GM19328 (cell line): ENCODE measurements around the gene PDGFA.
"Not testable (repeated sequence)": the region's sequence is repeated elsewhere in the genome, so short reads cannot be mapped to it uniquely, and the experiment has no call there.

Experiments
- ATAC-seq: cut with Tn5 transposase; IDR thresholded peaks from one replicate; pipeline ENCODE4 v1.9.1; 2021; ENCODE audit warnings: mild to moderate bottlenecking, moderate library complexity; ENCODE audit not compliant: unreplicated experiment

The PDGFA gene

DNA sequence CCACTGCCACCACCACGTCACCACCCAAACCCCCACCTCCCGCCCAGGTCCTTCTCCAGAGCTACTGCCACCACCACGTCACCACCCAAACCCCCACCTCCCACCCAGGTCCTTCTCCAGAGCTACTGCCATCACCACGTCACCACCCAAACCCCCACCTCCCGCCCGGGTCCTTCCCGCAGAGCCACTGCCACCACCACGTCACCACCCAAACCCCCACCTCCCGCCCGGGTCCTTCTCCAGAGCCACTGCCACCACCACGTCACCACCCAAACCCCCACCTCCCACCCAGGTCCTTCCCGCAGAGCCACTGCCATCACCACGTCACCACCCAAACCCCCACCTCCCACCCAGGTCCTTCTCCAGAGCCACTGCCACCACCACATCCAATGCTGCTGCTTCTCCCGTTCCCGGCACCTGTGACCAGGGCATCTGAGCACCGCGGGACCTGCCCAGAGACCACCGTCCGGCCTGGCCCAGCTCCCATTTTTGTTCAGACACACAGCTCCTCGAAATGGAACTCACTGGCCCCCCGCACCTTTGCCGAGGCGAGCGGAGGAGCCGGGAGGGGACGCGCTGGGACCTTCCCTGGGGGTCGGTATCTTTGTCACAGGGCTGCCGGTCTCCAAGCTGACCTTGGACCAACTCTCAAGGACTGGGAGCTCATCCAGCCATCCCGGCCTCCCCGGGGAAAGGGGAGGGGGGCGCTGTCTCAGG lies 32.7 kb upstream of the PDGFA start:
- ATAC-seq: not testable (repeated sequence)

DNA sequence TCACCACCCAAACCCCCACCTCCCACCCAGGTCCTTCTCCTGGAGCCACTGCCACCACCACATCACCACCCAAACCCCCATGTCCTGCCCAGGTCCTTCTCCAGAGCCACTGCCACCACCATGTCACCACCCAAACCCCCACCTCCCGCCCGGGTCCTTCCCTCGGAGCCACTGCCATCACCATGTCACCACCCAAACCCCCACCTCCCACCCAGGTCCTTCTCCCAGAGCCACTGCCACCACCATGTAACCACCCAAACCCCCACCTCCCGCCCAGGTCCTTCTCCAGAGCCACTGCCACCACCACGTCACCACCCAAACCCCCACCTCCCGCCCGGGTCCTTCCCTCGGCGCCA lies 31.9 kb upstream of the PDGFA start:
- not testable (repeated sequence) for ATAC-seq

DNA sequence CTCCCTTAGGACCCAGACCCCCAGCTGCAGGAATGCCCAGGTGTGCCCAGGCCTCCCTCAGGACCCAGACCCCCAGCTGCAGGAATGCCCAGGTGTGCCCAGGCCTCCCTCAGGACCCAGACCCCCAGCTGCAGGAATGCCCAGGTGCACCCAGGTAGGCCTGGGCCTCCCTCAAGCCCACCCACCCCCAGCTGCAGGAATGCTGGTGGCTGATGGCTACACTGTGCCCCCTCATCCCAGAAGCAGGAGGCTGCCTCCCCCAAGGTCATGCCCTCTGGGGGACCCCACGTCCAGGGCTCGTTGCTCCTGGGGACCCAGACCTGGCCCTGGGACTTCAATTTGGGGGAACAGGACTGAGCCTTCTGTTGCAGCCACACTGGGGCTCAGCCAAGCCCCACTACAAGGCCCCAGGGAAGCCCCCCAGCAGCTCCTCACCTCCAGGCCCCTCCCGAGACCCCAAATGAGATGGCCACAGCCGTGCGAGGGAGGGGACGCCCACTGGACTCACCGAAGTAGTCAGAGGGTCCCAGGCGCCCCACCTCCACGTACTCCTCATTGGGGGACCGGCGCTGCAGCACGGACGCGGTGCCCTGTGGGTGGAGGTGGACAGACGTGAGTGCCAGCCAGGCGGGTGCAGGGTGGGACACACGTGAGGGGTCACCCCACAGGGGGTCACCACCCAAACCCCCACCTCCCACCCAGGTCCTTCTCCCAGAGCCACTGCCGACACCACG lies 31.4 kb upstream of the PDGFA start:
- no peak for ATAC-seq

DNA sequence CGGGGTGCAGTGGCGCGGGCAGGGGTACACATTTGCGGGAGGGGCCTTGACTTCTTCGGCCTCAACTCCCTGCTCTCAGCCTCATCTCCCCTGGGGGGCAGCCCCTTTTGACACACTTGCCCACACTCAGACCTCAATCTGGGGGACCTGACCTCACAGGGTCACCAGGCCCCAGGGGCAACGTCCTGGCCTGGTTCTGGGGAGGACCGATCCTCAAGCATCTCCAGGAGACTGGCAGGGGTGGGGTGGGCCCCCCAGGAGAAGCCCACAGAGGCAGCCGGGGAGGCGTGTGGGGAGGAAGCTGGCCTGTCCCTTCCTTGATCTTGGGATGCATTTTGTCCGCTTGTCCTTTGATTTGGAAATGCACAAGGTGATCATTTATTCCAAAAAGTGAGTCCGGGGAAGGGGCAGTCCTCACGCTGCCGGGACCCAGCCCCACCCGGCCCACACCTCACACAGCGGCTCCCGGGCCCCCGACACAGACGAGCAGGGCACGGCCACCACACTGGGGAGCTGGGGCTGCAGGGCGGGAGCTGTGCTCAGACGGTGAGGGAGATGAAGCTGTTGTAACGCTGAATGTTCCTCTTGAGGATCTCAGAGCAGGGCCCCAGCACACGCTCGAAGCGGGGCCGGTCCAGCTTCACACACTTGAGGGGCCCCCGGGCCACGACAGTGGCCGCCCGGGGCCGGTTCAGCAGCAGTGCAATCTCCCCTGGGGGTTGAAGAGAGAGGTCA lies 30.4 kb upstream of the PDGFA start:
- ATAC-seq: no peak

DNA sequence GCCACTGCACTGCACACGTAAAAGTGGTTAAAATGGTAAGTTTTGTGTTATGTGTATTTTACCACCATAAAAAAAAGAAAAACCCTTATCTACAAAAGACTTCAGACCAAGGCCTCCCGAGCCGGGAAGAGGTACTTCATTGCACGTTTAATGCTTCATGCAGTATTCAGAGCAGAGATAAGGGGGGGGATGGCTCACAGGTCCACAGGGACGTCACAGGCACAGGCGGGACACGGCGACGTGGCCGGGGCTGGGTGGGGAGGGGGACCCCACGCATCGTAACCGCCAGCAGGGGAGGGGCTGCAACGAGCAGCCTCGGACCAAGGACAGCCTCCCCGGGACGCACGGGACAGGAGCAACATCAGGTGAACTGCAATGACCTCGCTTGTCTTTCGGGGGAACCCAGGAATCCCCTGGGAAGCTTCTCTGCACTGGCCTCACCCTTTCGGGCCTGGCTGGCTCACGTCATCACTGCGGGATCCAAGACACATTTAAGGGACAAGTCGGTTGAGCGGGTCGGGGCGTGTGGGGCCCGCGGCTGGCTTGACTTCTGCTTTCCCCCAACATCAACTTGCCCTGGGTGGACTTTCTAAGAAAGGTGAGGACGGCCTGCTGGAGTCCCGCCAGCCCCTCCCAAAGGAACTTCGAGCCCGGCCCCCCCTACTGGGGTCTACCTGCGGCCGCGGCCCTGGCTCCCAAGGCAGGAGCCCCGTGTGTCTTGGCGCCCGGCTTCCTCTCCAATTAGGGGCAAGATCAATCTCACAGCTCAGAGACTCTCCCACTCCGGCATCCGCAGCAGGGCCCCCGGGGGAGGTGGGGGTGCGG lies 29.6 kb upstream of the PDGFA start:
- ATAC-seq: no peak

DNA sequence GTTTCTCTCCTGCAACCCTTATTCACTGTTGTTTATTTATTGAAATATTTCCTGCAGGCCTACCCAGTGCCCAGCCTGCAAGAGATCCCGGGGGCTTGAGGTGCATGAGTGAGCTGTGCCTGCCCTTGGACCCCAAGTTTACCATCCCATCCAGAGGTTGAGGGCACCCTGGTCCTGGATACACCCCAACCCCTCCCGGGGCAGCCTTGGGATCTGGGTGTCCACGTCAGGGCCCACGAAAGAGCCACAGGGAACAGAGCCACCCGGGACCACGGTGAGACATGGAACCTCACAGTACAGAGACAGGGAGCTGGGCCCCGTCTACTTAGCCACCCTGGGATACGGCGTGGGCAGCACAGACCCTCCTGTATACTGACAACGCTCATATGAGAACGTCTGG lies 28.8 kb upstream of the PDGFA start:
- ATAC-seq: no peak

DNA sequence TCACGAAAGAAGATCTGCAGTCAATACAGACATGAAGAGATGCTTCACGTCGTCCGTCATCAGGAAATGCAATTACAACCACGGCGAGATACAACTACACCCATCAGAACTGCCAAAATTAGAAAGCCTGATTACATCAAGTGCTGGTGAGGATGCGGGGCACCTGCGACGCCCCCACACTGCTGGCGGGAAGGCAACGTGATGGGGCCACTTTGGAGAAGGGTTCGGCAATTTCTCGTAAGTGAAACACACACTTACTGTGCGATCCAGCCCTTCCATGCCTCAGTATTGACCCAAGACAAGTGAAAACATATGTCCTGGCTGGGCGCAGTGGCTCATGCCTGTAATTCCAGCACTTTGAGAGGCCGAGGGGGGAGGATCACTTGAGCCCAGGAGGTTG lies 25.8 kb upstream of the PDGFA start:
- ATAC-seq: no peak

DNA sequence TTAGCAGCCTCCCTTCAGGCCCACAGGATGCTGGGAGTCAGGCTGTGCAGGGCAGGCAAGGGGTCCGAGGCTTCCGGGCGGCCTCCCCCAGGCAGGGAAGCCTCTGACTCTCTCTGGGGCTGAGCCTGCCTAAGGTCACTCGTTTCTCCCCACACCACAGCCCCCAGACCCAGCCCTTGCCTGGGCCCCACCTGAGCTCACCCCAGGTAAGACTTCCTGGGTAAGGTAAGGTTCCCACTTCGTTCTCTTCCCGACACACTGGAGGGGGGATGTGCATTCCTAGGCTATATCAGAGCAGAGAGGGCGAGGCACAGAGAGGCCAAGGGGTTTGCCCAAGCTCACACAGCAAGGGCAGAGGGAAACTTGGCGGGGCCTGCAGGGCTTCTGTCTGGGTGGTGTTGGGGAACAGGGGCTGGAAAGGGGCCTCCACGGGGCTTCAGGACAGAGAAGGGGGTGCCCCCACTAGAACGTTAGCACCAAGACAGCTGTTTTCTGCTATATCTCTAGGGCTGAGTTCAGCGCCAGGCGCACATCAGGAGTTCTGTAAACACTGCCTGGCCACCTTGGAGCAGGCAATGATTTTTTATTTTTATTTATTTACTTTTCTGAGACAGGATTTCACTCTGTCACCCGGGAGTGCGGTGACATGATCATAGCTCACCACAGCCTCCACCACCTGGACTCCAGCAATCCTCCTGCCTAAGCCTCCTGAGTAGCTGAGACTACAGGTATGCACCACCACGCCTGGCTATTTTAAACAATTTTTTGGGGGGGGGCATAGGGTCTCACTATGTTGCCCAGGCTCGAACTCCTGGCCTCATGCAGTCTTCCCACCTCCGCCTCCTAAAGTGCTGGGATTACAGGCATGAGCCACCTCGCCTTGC lies 24.9 kb upstream of the PDGFA start:
- ATAC-seq: no peak

DNA sequence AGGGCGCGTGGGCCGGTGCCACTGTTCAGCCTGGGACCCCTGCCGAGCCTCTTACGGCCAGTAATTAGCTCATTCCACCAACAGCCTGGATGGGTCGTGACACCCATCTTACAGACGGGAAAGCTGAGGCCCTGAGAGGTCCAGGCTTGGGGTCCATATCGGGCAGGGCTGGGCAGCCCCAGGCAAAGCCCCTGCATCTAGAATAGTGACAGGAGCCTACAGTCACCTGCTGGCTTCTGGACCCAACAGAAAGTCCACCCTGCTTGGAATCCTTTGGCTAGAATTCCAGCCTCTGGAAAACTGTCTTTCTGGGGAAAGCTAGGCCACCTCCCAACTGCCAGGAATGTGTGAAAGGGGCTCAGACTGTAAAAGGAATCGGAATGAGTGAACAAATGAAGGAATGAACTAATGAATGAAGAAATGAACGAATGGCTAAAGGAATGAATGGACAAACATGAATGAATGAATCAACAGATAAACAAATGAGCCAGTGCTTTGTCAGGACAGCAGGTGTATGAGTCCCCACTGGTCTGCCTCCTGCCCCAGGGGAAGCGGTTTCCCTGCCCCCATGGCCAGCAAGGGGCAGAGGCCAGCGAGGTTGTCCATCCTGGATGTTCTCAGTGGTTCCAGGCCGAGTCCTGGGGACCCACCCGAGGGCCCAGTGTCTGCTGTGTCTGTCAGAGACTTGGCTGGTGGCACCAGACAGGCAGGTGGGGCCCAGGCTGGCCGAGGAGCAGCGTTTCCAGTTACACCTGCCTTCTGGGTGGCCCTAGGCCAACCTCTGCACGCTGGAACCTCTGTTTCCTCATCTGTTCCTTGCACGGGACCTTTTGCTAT lies 24.1 kb upstream of the PDGFA start:
- ATAC-seq: no peak

DNA sequence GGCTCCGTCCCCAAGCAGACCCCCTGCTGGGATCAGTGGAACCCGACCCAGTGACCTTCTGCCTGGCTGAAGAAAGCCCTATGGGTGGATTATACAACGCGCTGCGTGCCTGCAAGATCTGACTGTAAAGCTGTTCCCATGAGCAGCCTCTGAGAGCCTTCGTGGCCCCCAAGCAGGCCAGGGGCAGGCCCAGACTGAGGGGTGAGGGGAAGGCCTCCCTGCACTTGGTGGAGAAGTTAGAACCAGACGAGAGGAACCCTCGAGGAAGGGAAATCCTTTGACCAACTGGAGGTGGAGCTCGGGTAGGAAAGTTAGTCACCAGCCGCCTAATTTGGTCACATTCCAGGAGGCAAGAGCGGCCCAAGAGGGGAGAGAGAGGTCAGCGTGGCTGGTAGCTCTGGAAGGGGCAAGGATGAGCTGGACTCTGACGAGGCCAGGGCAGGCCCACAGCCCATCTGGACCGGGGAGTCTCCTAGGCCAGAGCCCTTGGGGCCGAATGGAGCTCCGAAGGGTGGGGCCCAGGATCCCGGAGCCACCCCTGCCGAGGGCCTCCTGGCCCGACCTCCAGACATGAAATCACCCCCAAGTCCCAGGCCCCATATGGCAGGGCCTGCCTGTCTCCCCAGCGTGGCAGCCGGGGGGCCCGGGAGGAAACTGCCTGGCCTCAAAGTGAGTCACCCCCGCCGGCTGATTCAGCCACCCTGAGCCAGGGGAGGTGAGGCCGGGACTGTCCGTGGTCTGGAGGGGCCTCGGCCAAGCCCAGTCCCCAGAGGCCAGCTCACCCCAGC lies 23.3 kb upstream of the PDGFA start:
- no peak for ATAC-seq

DNA sequence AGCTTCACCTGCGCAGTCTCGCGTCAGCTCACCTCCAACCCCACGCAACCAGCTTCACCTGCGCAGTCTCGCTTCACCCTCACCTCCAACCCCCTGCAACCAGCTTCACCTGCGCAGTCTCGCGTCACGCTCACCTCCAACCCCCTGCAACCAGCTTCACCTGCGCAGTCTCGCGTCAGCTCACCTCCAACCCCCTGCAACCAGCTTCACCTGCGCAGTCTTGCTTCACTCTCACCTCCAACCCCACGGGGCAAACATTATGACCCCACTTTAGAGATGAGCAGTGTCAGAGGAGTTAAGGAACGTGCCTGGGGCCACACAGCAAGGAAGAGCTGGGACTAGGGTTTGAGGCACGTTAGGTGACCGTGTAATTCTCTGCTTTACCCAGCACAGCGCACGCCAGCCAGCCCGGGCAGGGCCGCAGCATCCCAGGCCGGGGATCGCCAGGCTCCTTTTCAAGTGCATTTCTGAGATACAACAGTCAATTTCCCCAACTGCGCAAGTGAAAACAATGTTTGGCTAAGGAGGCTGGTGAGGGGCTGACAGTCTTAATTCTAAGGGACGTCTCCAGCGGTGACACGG lies 22.6 kb upstream of the PDGFA start:
- ATAC-seq: no peak

DNA sequence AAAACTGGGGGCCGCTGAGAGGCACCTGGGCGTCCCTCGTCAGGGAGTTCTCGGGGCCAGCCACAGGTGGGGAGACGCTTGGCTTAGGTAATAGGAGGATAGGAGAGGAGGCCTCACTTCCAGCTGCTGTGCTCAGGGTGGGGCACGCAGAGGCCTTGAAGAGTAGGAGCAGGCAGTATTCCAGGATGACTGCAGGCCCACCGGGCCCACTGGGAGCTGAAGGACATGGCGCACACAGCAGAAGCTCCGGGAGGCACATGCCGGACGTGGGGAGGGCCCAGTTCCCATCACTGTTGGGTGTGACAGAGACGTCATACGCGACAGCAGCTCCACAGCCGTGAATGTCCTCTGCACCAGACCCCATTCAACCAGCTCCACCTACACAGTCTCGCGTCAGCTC lies 22.0 kb upstream of the PDGFA start:
- ATAC-seq: no peak

DNA sequence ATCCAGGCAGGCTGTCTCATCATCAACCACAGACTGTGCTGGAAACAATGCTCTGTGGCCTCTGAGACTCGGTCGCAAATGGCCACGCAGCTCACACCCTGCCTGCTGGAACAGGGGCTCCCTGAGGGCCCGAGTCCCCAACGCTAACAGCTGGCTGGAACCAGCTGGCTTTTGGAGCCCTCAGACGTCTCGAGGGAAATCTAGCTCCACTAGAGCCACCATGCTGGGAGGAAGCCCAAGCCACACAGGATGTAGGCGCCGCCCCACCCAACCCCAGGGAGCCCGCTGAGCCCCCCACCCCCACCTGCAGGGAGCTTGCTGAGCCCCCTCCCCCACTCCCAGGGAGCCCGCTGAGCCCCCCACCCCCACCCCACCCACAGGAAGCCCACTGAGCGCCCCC lies 21.4 kb upstream of the PDGFA start:
- ATAC-seq: no peak

DNA sequence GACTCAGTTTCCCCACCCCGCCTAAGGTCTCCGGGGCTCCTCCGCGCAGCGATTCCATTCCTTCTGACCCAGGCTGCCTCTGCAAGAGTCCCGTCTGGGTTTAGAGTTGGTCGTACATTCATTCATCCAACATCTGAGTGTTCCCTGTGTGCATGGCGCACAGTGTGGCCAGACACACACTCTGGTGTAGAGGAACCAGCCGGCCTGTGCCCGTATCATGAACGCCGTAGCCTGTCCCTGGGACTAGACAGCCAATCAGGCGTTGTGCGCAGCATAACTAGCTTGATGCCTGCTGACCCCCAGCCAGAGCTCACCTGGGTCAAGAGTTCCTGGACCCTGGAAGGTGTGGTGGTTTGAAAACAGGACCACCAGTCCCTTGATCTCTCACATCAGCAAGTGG lies 20.9 kb upstream of the PDGFA start:
- ATAC-seq: no peak

DNA sequence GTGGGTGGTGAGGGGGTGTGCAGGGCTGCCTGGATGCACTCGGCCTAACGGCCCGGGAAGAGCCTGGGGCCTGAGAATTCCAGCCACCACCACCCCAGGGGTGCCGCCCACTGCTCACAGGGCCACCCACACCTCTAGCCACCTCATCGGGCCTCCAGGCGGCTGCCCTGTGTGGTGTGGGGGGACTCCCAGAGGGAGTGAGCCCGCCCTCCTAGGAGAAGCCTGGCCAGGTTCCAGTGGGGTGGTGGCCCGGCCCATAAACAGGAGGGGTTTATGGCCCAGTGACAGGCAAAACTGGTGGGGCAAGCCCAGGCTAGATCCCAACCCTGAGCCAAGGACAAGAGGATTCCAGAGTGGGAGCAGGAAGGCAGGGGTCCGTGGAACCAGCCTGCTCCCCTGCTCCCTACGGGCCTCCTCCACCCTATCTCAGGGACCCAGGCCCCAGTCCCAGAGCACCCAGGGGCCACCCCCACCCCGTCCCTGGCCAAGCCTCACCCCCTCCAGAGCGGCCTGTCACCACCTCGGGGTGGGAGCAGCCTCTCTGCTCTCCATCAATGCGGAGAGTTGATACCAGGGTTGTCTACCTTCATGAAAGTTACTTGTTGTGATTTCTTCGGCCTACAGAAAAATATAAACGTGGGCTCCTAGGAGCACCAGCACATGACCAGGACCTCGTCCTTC lies 20.2 kb upstream of the PDGFA start:
- no peak for ATAC-seq

DNA sequence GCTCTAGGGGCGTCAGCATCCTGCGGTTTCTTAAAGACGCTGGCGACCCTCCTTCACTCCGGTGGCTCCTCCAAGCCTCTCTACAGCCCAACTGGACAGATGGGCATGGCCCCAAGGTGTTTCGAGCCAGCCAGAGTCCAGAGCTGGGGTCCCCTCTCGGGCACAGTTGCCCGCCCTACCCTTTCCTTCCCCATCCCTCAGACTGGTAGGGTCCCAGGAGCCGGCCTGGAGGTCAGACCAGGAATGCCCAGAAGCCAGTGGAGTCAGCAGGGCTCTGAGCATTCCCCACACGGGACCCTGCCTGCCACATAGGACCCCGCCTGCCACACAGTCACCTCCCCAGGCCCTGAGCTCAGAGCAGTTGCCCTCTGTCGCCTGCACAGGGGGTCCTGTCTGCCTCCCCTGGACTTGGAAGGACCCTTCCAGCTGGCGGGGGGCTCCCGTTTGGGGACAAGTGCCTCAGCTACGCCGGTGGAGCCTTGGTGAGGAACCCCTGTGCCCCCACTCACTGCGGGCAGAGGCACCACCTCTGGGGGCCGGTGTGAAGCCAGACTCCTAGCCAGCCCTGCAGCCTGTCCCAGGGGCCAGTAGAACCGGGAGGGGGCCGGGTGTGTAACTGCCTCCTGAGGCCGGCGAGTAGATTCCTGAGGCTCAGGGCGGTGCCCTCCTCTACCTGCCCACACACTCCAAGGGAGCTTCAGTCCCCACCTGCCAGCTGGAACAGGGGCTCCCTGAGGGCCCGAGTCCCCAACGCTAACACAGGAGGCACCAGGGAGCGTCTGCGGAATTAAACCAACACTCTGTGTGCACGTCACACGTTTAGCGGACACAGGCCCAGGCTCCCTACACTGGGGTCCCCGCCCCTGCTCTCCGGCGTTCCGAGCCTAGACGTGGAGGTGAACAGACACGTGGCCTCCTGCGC lies 19.4 kb upstream of the PDGFA start:
- no peak for ATAC-seq
